ENCODE measurements around the gene MGAT3.

Gene MGAT3

GRCh38 chr22:39519681-39520225, 62.9 kb downstream of the MGAT3 start:
- ChIA-PET CTCF (interaction anchor here (0.6 to 2.2 kb wide), 6 partner anchors 9 to 1078 kb away, joined by 3 to 8 read pairs (median 6); partner anchors contain the start of gene MIEF1), POLR2A (interaction anchor here (0.5 to 2.3 kb wide), 57 partner anchors 9 to 754 kb away, joined by 3 to 117 read pairs (median 5); partner anchors contain the start of genes MIEF1, RPL3, RPS19BP1 and SYNGR1)
- Histone ChIP-seq H3K4me1 (ENCODE audit: control insufficient read depth, insufficient read depth, low read length) (0 out of 2 replicates have a peak, but pooled peaks cover 5% of the 10 kb centered on the region), H3K27ac (ENCODE audit: extremely low read depth, low read depth, low read length) (peak overlapping the region; percentile 95), H3K36me3 (ENCODE audit: control insufficient read depth in 2 of 2, insufficient read depth in 1 of 2, low read length in 2 of 2) (peaks cover 14 to 68% of the 10 kb centered on the region in 2 experiments), H3K9me3 (ENCODE audit: control insufficient read depth, insufficient read depth, low read depth, low read length) (no peaks in the 10 kb centered on the region), H3K4me3 (ENCODE audit: low read depth, low read length) (peak overlapping the region; percentile 95)
- TF ChIP-seq ZXDB (tag by site-specific recombination; IDR thresholded peaks at IDR 0.05) (peak; percentile 7; the same call in 1 of the 2 replicates), ZFP37 (tag by site-specific recombination; IDR thresholded peaks at IDR 0.05) (no peak), ZSCAN30 (tag by site-specific recombination; IDR thresholded peaks at IDR 0.05) (peak; percentile 47), ZNF366 (tag by site-specific recombination; conservative IDR thresholded peaks at IDR 0.05) (no peak), ZSCAN16 (tag by site-specific recombination; IDR thresholded peaks at IDR 0.05) (no peak), ZNF132 (tag by site-specific recombination; IDR thresholded peaks at IDR 0.05; ENCODE audit: borderline replicate concordance) (no peak), ZNF514 (tag by site-specific recombination; IDR thresholded peaks at IDR 0.05) (no peak), ZBTB26 (tag by site-specific recombination; optimal IDR thresholded peaks at IDR 0.05) (peak; percentile 69), CTCF (tag by site-specific recombination; IDR thresholded peaks at IDR 0.05) (peak; percentile 94), ZNF785 (tag by site-specific recombination; IDR thresholded peaks at IDR 0.05) (peak; percentile 34; the same call in 1 of the 2 replicates), PRDM4 (tag by site-specific recombination; IDR thresholded peaks at IDR 0.05) (0 out of 2 replicates have a peak, but pooled peaks have one; percentile 24), ZNF704 (tag by site-specific recombination; IDR thresholded peaks at IDR 0.05) (no peak), KLF10 (tag by site-specific recombination; IDR thresholded peaks at IDR 0.05) (no peak; the same call in 1 of the 2 replicates), ZNF621 (tag by site-specific recombination; IDR thresholded peaks at IDR 0.05) (no peak), RBAK (tag by site-specific recombination; IDR thresholded peaks at IDR 0.05) (no peak), ZNF645 (tag by site-specific recombination; IDR thresholded peaks at IDR 0.05) (no peak), REPIN1 (tag by site-specific recombination; IDR thresholded peaks at IDR 0.05; ENCODE audit: low read depth) (no peak), SP2 (tag by site-specific recombination; IDR thresholded peaks at IDR 0.05) (peak; percentile 93), ZNF138 (tag by site-specific recombination; IDR thresholded peaks at IDR 0.05; ENCODE audit: borderline replicate concordance) (no peak), ZNF175 (tag by site-specific recombination; IDR thresholded peaks at IDR 0.05) (no peak), ZBTB7A (tag by site-specific recombination; IDR thresholded peaks at IDR 0.05; ENCODE audit: low read depth) (peak; percentile 94), ZNF394 (tag by site-specific recombination; IDR thresholded peaks at IDR 0.05; ENCODE audit: borderline replicate concordance) (no peak), ZNF214 (tag by site-specific recombination; IDR thresholded peaks at IDR 0.05; ENCODE audit: borderline replicate concordance) (no peak), BCL11B (tag by site-specific recombination; IDR thresholded peaks at IDR 0.05; ENCODE audit: low read depth) (peak; percentile 54; the same call in 1 of the 2 replicates)
- TF ChIP-seq, protein P1, sequence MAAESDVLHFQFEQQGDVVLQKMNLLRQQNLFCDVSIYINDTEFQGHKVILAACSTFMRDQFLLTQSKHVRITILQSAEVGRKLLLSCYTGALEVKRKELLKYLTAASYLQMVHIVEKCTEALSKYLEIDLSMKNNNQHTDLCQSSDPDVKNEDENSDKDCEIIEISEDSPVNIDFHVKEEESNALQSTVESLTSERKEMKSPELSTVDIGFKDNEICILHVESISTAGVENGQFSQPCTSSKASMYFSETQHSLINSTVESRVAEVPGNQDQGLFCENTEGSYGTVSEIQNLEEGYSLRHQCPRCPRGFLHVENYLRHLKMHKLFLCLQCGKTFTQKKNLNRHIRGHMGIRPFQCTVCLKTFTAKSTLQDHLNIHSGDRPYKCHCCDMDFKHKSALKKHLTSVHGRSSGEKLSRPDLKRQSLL (tag by site-specific recombination; IDR thresholded peaks at IDR 0.05), result no peak
- TF ChIP-seq, protein P2, sequence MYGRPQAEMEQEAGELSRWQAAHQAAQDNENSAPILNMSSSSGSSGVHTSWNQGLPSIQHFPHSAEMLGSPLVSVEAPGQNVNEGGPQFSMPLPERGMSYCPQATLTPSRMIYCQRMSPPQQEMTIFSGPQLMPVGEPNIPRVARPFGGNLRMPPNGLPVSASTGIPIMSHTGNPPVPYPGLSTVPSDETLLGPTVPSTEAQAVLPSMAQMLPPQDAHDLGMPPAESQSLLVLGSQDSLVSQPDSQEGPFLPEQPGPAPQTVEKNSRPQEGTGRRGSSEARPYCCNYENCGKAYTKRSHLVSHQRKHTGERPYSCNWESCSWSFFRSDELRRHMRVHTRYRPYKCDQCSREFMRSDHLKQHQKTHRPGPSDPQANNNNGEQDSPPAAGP (tag by site-specific recombination; IDR thresholded peaks at IDR 0.05), result peak; percentile 44; the same call in 1 of the 2 replicates
